ENCODE data around the gene FLNB. TPM values are rescaled to one million over a fixed set of nuclear protein-coding genes. Genes with fewer than 3 reads are reported as not detected.

FLNB gene
- total and polyA plus RNA-seq, 2 of the 13 experiments (the other 11 are each of a cell fraction or from before 2014, with no cell fraction given): 106 to 130 TPM

GRCh38 chr3:58068122-58068809, 60.0 kb downstream of the FLNB start (continued):
- TF ChIP-seq ZXDC (CRISPR knock-in tag; IDR thresholded peaks at IDR 0.05) (no peak), HIC2 (CRISPR knock-in tag; IDR thresholded peaks at IDR 0.05; ENCODE audit: low read depth) (peak; percentile 17; the same call in 1 of the 2 replicates), KDM5A (IDR thresholded peaks at IDR 0.05; ENCODE audit: borderline replicate concordance, low read length) (no peak), HOXA9 (CRISPR knock-in tag; IDR thresholded peaks at IDR 0.05; ENCODE audit: borderline replicate concordance) (no peak), ZNF510 (CRISPR knock-in tag; IDR thresholded peaks at IDR 0.05; ENCODE audit: low read depth) (no peak), ZEB1 (IDR thresholded peaks at IDR 0.05; ENCODE audit: insufficient replicate concordance, low read depth) (no peak), FOXP1 (IDR thresholded peaks at IDR 0.05) (no peak), FOXP1 (CRISPR knock-in tag; IDR thresholded peaks at IDR 0.05) (no peak), FIP1L1 (IDR thresholded peaks at IDR 0.05; ENCODE audit: borderline replicate concordance, insufficient read depth, low read depth, low read length) (no peak), ZNF644 (CRISPR knock-in tag; IDR thresholded peaks at IDR 0.05; ENCODE audit: low read depth) (no peak), PBX3 (CRISPR knock-in tag; IDR thresholded peaks at IDR 0.05; ENCODE audit: borderline replicate concordance) (no peak), ZNF234 (CRISPR knock-in tag; conservative IDR thresholded peaks at IDR 0.05) (no peak), ZNF414 (CRISPR knock-in tag; IDR thresholded peaks at IDR 0.05) (no peak), KAT2B (IDR thresholded peaks at IDR 0.05; ENCODE audit: borderline replicate concordance, low read depth, low read length) (no peak), HNF1A (IDR thresholded peaks at IDR 0.05; ENCODE audit: low read depth) (no peak), HNF1A (CRISPR knock-in tag; IDR thresholded peaks at IDR 0.05; ENCODE audit: borderline replicate concordance) (no peak), ZNF713 (CRISPR knock-in tag; IDR thresholded peaks at IDR 0.05) (no peak), ARNT2 (CRISPR knock-in tag; IDR thresholded peaks at IDR 0.05; ENCODE audit: low read depth) (no peak), ELF1 (CRISPR knock-in tag; IDR thresholded peaks at IDR 0.05) (no peak), FOSL1 (CRISPR knock-in tag; IDR thresholded peaks at IDR 0.05; ENCODE audit: borderline replicate concordance) (no peak)
